ENCODE measurements around the gene UTS2.

Gene UTS2

GRCh38 chr1:7809742-7810141 is 43.1 kb downstream of the UTS2 start:
- no peak for DNase-seq

- peak; percentile 35 for DNase-seq
Observed at GRCh38 chr1:7808253-7808844, 44.5 kb downstream of the UTS2 start.

- DNase-seq = no peak
Observed at GRCh38 chr1:7805460-7805859, 47.4 kb downstream of the UTS2 start.

Data from fibroblast of skin of right biceps (primary cell).